ENCODE data around the gene SMPD1. TPM values are rescaled to one million over a fixed set of nuclear protein-coding genes. Genes with fewer than 3 reads are reported as not detected.

The SMPD1 gene
- total and polyA plus RNA-seq, 9 of the 15 experiments (the other 6 are each of a cell fraction or from before 2014, with no cell fraction given), result 0.90 to 9.9 (median 5.2) TPM

GRCh38 chr11:6413791-6414201, 23.5 kb downstream of the SMPD1 start:
- no peak overlapping the region for H3K4me2 ChIP-seq (ENCODE audit: insufficient read depth, low read length)
- H4K20me1 ChIP-seq (replicated peaks; ENCODE audit: control insufficient read depth, insufficient read depth, low read length), result 0 out of 2 replicates have a peak, but pooled peaks cover 3% of the 10 kb centered on the region
- H3K9me1 ChIP-seq (ENCODE audit: control insufficient read depth, insufficient read depth, low read length), result no peaks in the 10 kb centered on the region
- intact Hi-C loops (cut with micrococcal nuclease), result no loop called here
- POLR2A ChIA-PET, result interaction anchor here (0.6 kb wide), 1 partner anchor 198 kb away, joined by 3 read pairs; no protein-coding TSS in a partner anchor
- peaks cover 42 to 56% of the 10 kb centered on the region in 2 experiments for H3K27me3 ChIP-seq (ENCODE audit: control insufficient read depth in 2 of 2, insufficient read depth in 2 of 2, low read length in 2 of 2)
- peak overlapping the region; percentile 52; the same call in 1 of the 2 replicates for H2AFZ ChIP-seq (ENCODE audit: low read depth, low read length)
- ATAC-seq (peak; percentile 63), DNase-seq (ENCODE audit: extremely low read depth in 1 of 4, low spot score in 3 of 4) (peak in 2 of 4 experiments; percentile 42), FAIRE-seq (no peak)
- no peak overlapping the region for H3K27ac ChIP-seq (ENCODE audit: extremely low read depth, low read depth, low read length)
- no peaks in the 10 kb centered on the region for H3K36me3 ChIP-seq (ENCODE audit: control insufficient read depth, insufficient read depth, low read length)
- no TSS peak for BruUV-seq (replicated peaks)
- CTCF ChIA-PET (ENCODE audit: low intra/inter-chr PET ratio), result no interaction called here
- H3K79me2 ChIP-seq (ENCODE audit: control insufficient read depth, insufficient read depth, low read length), result no peaks in the 10 kb centered on the region
- no peak overlapping the region for H3K9ac ChIP-seq (ENCODE audit: insufficient read depth in 1 of 2, low read depth in 2 of 2, low read length in 2 of 2)
- peaks cover 2 to 15% of the 10 kb centered on the region in 2 experiments; a peak in 2 of 5 replicates for H3K4me1 ChIP-seq (replicated peaks in 1 of 2; ENCODE audit: control insufficient read depth in 2 of 2, insufficient read depth in 2 of 2, low read length in 2 of 2)
- H3K9me3 ChIP-seq (replicated peaks; ENCODE audit: control insufficient read depth, insufficient read depth, low read depth, low read length), result no peaks in the 10 kb centered on the region
- WGBS (ENCODE audit: insufficient coverage, low coverage, missing lambda C conversion rate), result 14% methylated on average over 11 of the region's 12 CpGs
- in situ Hi-C loops (cut with MboI), result no loop called here
- H3K4me3 ChIP-seq, result no peak overlapping the region
- TF ChIP-seq JUN (IDR thresholded peaks at IDR 0.05; ENCODE audit: borderline replicate concordance, low read depth, low read length) (no peak), JUN (CRISPR knock-in tag; IDR thresholded peaks at IDR 0.05; ENCODE audit: borderline replicate concordance) (no peak), SMARCC2 (IDR thresholded peaks at IDR 0.05; ENCODE audit: low read depth) (no peak), PHF20 (IDR thresholded peaks at IDR 0.05; ENCODE audit: partially characterized antibody) (no peak), RAD51 (IDR thresholded peaks at IDR 0.05; ENCODE audit: borderline replicate concordance, low read depth) (peak; percentile 71; the same call in 1 of the 2 replicates), MIER1 (IDR thresholded peaks at IDR 0.05; ENCODE audit: low read depth) (no peak), MEF2D (tag; conservative IDR thresholded peaks at IDR 0.05; ENCODE audit: low read depth) (no peak), ZNF764 (CRISPR knock-in tag; IDR thresholded peaks at IDR 0.05; ENCODE audit: low read depth) (no peak), THRB (CRISPR knock-in tag; conservative IDR thresholded peaks at IDR 0.05) (no peak), ZNF584 (CRISPR knock-in tag; IDR thresholded peaks at IDR 0.05; ENCODE audit: low read depth) (no peak), HDAC2 (IDR thresholded peaks at IDR 0.05) (no peak), POLR2B (IDR thresholded peaks at IDR 0.05; ENCODE audit: low read depth, partially characterized antibody) (no peak)
- TF ChIP-seq, protein P1, sequence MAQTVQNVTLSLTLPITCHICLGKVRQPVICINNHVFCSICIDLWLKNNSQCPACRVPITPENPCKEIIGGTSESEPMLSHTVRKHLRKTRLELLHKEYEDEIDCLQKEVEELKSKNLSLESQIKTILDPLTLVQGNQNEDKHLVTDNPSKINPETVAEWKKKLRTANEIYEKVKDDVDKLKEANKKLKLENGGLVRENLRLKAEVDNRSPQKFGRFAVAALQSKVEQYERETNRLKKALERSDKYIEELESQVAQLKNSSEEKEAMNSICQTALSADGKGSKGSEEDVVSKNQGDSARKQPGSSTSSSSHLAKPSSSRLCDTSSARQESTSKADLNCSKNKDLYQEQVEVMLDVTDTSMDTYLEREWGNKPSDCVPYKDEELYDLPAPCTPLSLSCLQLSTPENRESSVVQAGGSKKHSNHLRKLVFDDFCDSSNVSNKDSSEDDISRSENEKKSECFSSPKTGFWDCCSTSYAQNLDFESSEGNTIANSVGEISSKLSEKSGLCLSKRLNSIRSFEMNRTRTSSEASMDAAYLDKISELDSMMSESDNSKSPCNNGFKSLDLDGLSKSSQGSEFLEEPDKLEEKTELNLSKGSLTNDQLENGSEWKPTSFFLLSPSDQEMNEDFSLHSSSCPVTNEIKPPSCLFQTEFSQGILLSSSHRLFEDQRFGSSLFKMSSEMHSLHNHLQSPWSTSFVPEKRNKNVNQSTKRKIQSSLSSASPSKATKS (CRISPR knock-in tag; IDR thresholded peaks at IDR 0.05), result no peak
- TF ChIP-seq, protein P2, sequence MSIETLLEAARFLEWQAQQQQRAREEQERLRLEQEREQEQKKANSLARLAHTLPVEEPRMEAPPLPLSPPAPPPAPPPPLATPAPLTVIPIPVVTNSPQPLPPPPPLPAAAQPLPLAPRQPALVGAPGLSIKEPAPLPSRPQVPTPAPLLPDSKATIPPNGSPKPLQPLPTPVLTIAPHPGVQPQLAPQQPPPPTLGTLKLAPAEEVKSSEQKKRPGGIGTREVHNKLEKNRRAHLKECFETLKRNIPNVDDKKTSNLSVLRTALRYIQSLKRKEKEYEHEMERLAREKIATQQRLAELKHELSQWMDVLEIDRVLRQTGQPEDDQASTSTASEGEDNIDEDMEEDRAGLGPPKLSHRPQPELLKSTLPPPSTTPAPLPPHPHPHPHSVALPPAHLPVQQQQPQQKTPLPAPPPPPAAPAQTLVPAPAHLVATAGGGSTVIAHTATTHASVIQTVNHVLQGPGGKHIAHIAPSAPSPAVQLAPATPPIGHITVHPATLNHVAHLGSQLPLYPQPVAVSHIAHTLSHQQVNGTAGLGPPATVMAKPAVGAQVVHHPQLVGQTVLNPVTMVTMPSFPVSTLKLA (conservative IDR thresholded peaks at IDR 0.05), result peak in 1 of 2 experiments; percentile 42; a peak in 1 of 4 replicates
- TF ChIP-seq, protein P3, sequence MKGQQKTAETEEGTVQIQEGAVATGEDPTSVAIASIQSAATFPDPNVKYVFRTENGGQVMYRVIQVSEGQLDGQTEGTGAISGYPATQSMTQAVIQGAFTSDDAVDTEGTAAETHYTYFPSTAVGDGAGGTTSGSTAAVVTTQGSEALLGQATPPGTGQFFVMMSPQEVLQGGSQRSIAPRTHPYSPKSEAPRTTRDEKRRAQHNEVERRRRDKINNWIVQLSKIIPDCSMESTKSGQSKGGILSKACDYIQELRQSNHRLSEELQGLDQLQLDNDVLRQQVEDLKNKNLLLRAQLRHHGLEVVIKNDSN (CRISPR knock-in tag; IDR thresholded peaks at IDR 0.05), result peak; percentile 82

All from K562 (cell line).